Lower leg skin (tissue), 4 donors: ENCODE data around the gene NR4A2. TPM values are rescaled to one million over a fixed set of nuclear protein-coding genes. Genes with fewer than 3 reads are reported as not detected.

ENCODE experiments used
- DNase-seq, 2 donors: peaks; one replicate each; pipeline ENCODE4 v3.0.0-alpha.2; 2019; ENCODE audit warnings: low spot score in 2 of 2
- H3K4me3 ChIP-seq: fragments of 200-600 bp; sonication (generic); 2 replicates; pipeline ENCODE4 v1.5.1; 2017; ENCODE audit warnings: mild to moderate bottlenecking, low read depth; ENCODE audit not compliant: poor library complexity, severe bottlenecking
- CTCF ChIP-seq, 3 donors: fragments of 450-650 bp; IDR thresholded peaks; one replicate each; pipeline ENCODE4 v1.5.1; 2016; ENCODE audit warnings: antibody characterized with exemption in 3 of 3, mild to moderate bottlenecking in 3 of 3, moderate library complexity in 2 of 3
- POLR2A ChIP-seq, 2 donors: fragments of 450-650 bp; IDR thresholded peaks; one replicate each; pipeline ENCODE4 v1.6.1; 2016 to 2017; ENCODE audit warnings: antibody characterized with exemption in 2 of 2, mild to moderate bottlenecking in 1 of 2, moderate library complexity in 1 of 2
- WGBS, 2 donors: methylation state at CpG; one replicate each; pipeline ENCODE4 v1.1.5; 2018; 5-methylcytosine and 5-hydroxymethylcytosine counted together
- intact Hi-C: fragments of 100-400 bp; cut with DNase I; formaldehyde crosslinking; loops from one replicate; pipeline ENCODE4 v1.15.0; 2023; ENCODE audit warnings: low total_unique reads
- total RNA-seq, 4 donors: library from RNA; depleted of rRNA; stranded (reverse); fragments of >200 nt; gene quantifications; one replicate each; pipeline ENCODE4 v1.1.0, GENCODE V29; 2016

Gene NR4A2
- total RNA-seq, 4 donors from 2014 or later: 1.8 to 11.6 (median 5.2) TPM

GRCh38 chr2:156333274-156333950, 891 bp upstream of the NR4A2 start:
- whole genome bisulfite sequencing, 2 donors: 0% methylated on average over 26 to 28 of the region's 28 CpGs
- intact Hi-C loops: no loop called here
- no peak for DNase-seq
- peak overlapping the region; percentile 83 for H3K4me3 ChIP-seq
- no peak for TF ChIP-seq CTCF (IDR thresholded peaks at IDR 0.05)
- TF ChIP-seq POLR2A (IDR thresholded peaks at IDR 0.05): no peak

GRCh38 chr2:156332284-156332533, 312 bp downstream of the NR4A2 start:
- TF ChIP-seq CTCF (IDR thresholded peaks at IDR 0.05) (no peak), POLR2A (IDR thresholded peaks at IDR 0.05) (no peak)
- DNase-seq: peak in 1 of 2 donors; percentile 90
- WGBS, 2 donors: 0 to 1% methylated on average over 12 of the region's 12 CpGs
- intact Hi-C loops: no loop called here
- peak overlapping the region; percentile 45 for H3K4me3 ChIP-seq

- peak; percentile 69 to 95 for DNase-seq
- peak overlapping the region; percentile 45 for H3K4me3 ChIP-seq
- 1 to 3% methylated on average over 17 to 18 of the region's 18 CpGs for WGBS, 2 donors
- TF ChIP-seq CTCF (IDR thresholded peaks at IDR 0.05): no peak
- no peak for TF ChIP-seq POLR2A (IDR thresholded peaks at IDR 0.05)
- intact Hi-C loops: no loop called here
Observed at GRCh38 chr2:156331572-156332283, 793 bp downstream of the NR4A2 start.

- intact Hi-C loops: loop anchor here (10.0 kb wide), 1 partner anchor 265 kb away; no protein-coding TSS in a partner anchor
- 77 to 85% methylated on average over 23 of the region's 23 CpGs for WGBS, 2 donors
- no peak for DNase-seq
- TF ChIP-seq POLR2A (IDR thresholded peaks at IDR 0.05): no peak
- no peak for TF ChIP-seq CTCF (IDR thresholded peaks at IDR 0.05)
- no peak overlapping the region for H3K4me3 ChIP-seq
Observed at GRCh38 chr2:156329927-156330726, 2.4 kb downstream of the NR4A2 start.

- intact Hi-C loops: loop anchor here (10.0 kb wide), 1 partner anchor 266 kb away; no protein-coding TSS in a partner anchor
- DNase-seq: no peak
- no peak overlapping the region for H3K4me3 ChIP-seq
- 65 to 69% methylated on average over 40 to 46 of the region's 64 CpGs for WGBS, 2 donors
- TF ChIP-seq CTCF (IDR thresholded peaks at IDR 0.05): no peak
- TF ChIP-seq POLR2A (IDR thresholded peaks at IDR 0.05): no peak
Observed at GRCh38 chr2:156329031-156329926, 3.2 kb downstream of the NR4A2 start.
